Measurements from ENCODE around the gene ATP1A4. TPM values are rescaled to one million over a fixed set of nuclear protein-coding genes. Genes with fewer than 3 reads are reported as not detected.

ATP1A4 gene
- total and polyA plus RNA-seq, 2 experiments from 2014 or later, result not detected

GRCh38 chr1:160146107-160146506 is 5.3 kb upstream of the ATP1A4 start:
- in situ Hi-C loops (cut with MboI), result no loop called here
- H3K4me2 ChIP-seq (ENCODE audit: unreplicated experiment), result no peak overlapping the region

GRCh38 chr1:160148121-160148520 is 3.3 kb upstream of the ATP1A4 start:
- DNase-seq, result no peak
- Histone ChIP-seq H3K9me3 (ENCODE audit: low read depth) (no peaks in the 10 kb centered on the region), H3K4me1 (ENCODE audit: insufficient read depth) (peaks cover 20% of the 10 kb centered on the region), H4K20me1 (ENCODE audit: insufficient read depth) (no peaks in the 10 kb centered on the region), H3K27me3 (replicated peaks; ENCODE audit: insufficient read depth) (no peaks in the 10 kb centered on the region), H2AFZ (no peak overlapping the region), H3K27ac (no peak overlapping the region), H3K36me3 (ENCODE audit: low read depth) (no peaks in the 10 kb centered on the region), H3K4me2 (ENCODE audit: unreplicated experiment) (no peak overlapping the region), H3K9me2 (ENCODE audit: insufficient read depth) (no peaks in the 10 kb centered on the region), H3K9ac (no peak overlapping the region), H3K4me3 (no peak overlapping the region), H3K79me2 (ENCODE audit: insufficient read depth) (no peaks in the 10 kb centered on the region), H3F3A (ENCODE audit: insufficient read depth) (peaks cover 22% of the 10 kb centered on the region)
- 75 to 81% methylated on average over 3 of the region's 3 CpGs for WGBS, 2 experiments (ENCODE audit: low coverage in 1 of 2, low lambda C conversion rate in 2 of 2, missing lambda C conversion rate in 2 of 2)
- in situ Hi-C loops (cut with MboI), result no loop called here
- no peak for TF ChIP-seq EZH2phosphoT487 (IDR thresholded peaks at IDR 0.05; ENCODE audit: insufficient read depth, low read depth)
- no peak for TF ChIP-seq EZH2 (IDR thresholded peaks at IDR 0.05; ENCODE audit: insufficient read depth, poor library complexity, severe bottlenecking)

More at GRCh38 chr1:160146107-160146506, 5.3 kb upstream of the ATP1A4 start:
- Histone ChIP-seq H3K79me2 (ENCODE audit: insufficient read depth) (no peaks in the 10 kb centered on the region), H3K27ac (no peak overlapping the region), H3K27me3 (replicated peaks; ENCODE audit: insufficient read depth) (no peaks in the 10 kb centered on the region), H2AFZ (no peak overlapping the region), H3F3A (ENCODE audit: insufficient read depth) (peaks cover 22% of the 10 kb centered on the region), H3K9me2 (ENCODE audit: insufficient read depth) (no peaks in the 10 kb centered on the region), H4K20me1 (ENCODE audit: insufficient read depth) (no peaks in the 10 kb centered on the region), H3K9ac (no peak overlapping the region), H3K9me3 (ENCODE audit: low read depth) (no peaks in the 10 kb centered on the region), H3K36me3 (ENCODE audit: low read depth) (no peaks in the 10 kb centered on the region), H3K4me1 (ENCODE audit: insufficient read depth) (peaks cover 20% of the 10 kb centered on the region), H3K4me3 (no peak overlapping the region)
- WGBS, 2 experiments (ENCODE audit: low coverage in 1 of 2, low lambda C conversion rate in 2 of 2, missing lambda C conversion rate in 2 of 2), result 80 to 85% methylated on average over 14 of the region's 14 CpGs
- TF ChIP-seq EZH2phosphoT487 (IDR thresholded peaks at IDR 0.05; ENCODE audit: insufficient read depth, low read depth) (no peak), EZH2 (IDR thresholded peaks at IDR 0.05; ENCODE audit: insufficient read depth, poor library complexity, severe bottlenecking) (no peak)
- DNase-seq, result no peak

- in situ Hi-C loops (cut with MboI), result no loop called here
- no peaks in the 10 kb centered on the region for H3K9me3 ChIP-seq (ENCODE audit: low read depth)
- peak overlapping the region; percentile 91 for H3K27ac ChIP-seq
- H3K79me2 ChIP-seq (ENCODE audit: insufficient read depth), result no peaks in the 10 kb centered on the region
- peak; percentile 76 for DNase-seq
- H3K9me2 ChIP-seq (ENCODE audit: insufficient read depth), result no peaks in the 10 kb centered on the region
- peak overlapping the region; percentile 7; the same call in 1 of the 2 replicates for H3K4me3 ChIP-seq
- peak overlapping the region; percentile 41 for H3K4me2 ChIP-seq (ENCODE audit: unreplicated experiment)
- H3K9ac ChIP-seq, result peak overlapping the region; percentile 68
- H3K4me1 ChIP-seq (ENCODE audit: insufficient read depth), result peaks cover 20% of the 10 kb centered on the region
- no peaks in the 10 kb centered on the region for H3K27me3 ChIP-seq (replicated peaks; ENCODE audit: insufficient read depth)
- peak overlapping the region; percentile 40 for H2AFZ ChIP-seq
- H3F3A ChIP-seq (ENCODE audit: insufficient read depth), result peaks cover 22% of the 10 kb centered on the region
- H4K20me1 ChIP-seq (ENCODE audit: insufficient read depth), result no peaks in the 10 kb centered on the region
- no peaks in the 10 kb centered on the region for H3K36me3 ChIP-seq (ENCODE audit: low read depth)
- TF ChIP-seq EZH2 (IDR thresholded peaks at IDR 0.05; ENCODE audit: insufficient read depth, poor library complexity, severe bottlenecking), result no peak
- no peak for TF ChIP-seq EZH2phosphoT487 (IDR thresholded peaks at IDR 0.05; ENCODE audit: insufficient read depth, low read depth)
Measured at GRCh38 chr1:160149233-160149632, 2.2 kb upstream of the ATP1A4 start.

GRCh38 chr1:160149716-160150115 is 1.7 kb upstream of the ATP1A4 start:
- Histone ChIP-seq H3K4me3 (peak overlapping the region; percentile 7; the same call in 1 of the 2 replicates), H3K27me3 (replicated peaks; ENCODE audit: insufficient read depth) (no peaks in the 10 kb centered on the region), H3K79me2 (ENCODE audit: insufficient read depth) (no peaks in the 10 kb centered on the region), H3K9ac (peak overlapping the region; percentile 68), H3K27ac (peak overlapping the region; percentile 91), H3K36me3 (ENCODE audit: low read depth) (no peaks in the 10 kb centered on the region), H3K9me2 (ENCODE audit: insufficient read depth) (no peaks in the 10 kb centered on the region), H3K9me3 (ENCODE audit: low read depth) (no peaks in the 10 kb centered on the region), H2AFZ (peak overlapping the region; percentile 40), H3K4me2 (ENCODE audit: unreplicated experiment) (peak overlapping the region; percentile 41), H4K20me1 (ENCODE audit: insufficient read depth) (no peaks in the 10 kb centered on the region), H3K4me1 (ENCODE audit: insufficient read depth) (peaks cover 20% of the 10 kb centered on the region), H3F3A (ENCODE audit: insufficient read depth) (peaks cover 22% of the 10 kb centered on the region)
- TF ChIP-seq EZH2phosphoT487 (IDR thresholded peaks at IDR 0.05; ENCODE audit: insufficient read depth, low read depth), result no peak
- no peak for TF ChIP-seq EZH2 (IDR thresholded peaks at IDR 0.05; ENCODE audit: insufficient read depth, poor library complexity, severe bottlenecking)
- in situ Hi-C loops (cut with MboI), result no loop called here
- peak; percentile 89 for DNase-seq
- 0 to 3% methylated on average over 2 of the region's 2 CpGs for WGBS, 2 experiments (ENCODE audit: low coverage in 1 of 2, low lambda C conversion rate in 2 of 2, missing lambda C conversion rate in 2 of 2)

GRCh38 chr1:160154790-160155189 is 3.4 kb downstream of the ATP1A4 start:
- H3K9me2 ChIP-seq (ENCODE audit: insufficient read depth), result no peaks in the 10 kb centered on the region
- no peak for DNase-seq
- TF ChIP-seq EZH2phosphoT487 (IDR thresholded peaks at IDR 0.05; ENCODE audit: insufficient read depth, low read depth), result no peak
- no peak for TF ChIP-seq EZH2 (IDR thresholded peaks at IDR 0.05; ENCODE audit: insufficient read depth, poor library complexity, severe bottlenecking)
- in situ Hi-C loops (cut with MboI), result no loop called here
- H3F3A ChIP-seq (ENCODE audit: insufficient read depth), result peaks cover 6% of the 10 kb centered on the region
- peaks cover 6% of the 10 kb centered on the region for H3K4me1 ChIP-seq (ENCODE audit: insufficient read depth)
- no peaks in the 10 kb centered on the region for H3K79me2 ChIP-seq (ENCODE audit: insufficient read depth)
- H2AFZ ChIP-seq, result no peak overlapping the region
- H4K20me1 ChIP-seq (ENCODE audit: insufficient read depth), result no peaks in the 10 kb centered on the region
- no peak overlapping the region for H3K4me2 ChIP-seq (ENCODE audit: unreplicated experiment)
- no peaks in the 10 kb centered on the region for H3K36me3 ChIP-seq (ENCODE audit: low read depth)
- WGBS, 2 experiments (ENCODE audit: low coverage in 1 of 2, low lambda C conversion rate in 2 of 2, missing lambda C conversion rate in 2 of 2), result 56 to 58% methylated on average over 3 of the region's 3 CpGs
- no peak overlapping the region for H3K27ac ChIP-seq
- no peak overlapping the region for H3K9ac ChIP-seq
- H3K4me3 ChIP-seq, result no peak overlapping the region
- no peaks in the 10 kb centered on the region for H3K27me3 ChIP-seq (replicated peaks; ENCODE audit: insufficient read depth)
- H3K9me3 ChIP-seq (ENCODE audit: low read depth), result no peaks in the 10 kb centered on the region
